Large intestine (tissue), 3 donors: ENCODE results near the gene PGAP3. TPM values are rescaled to one million over a fixed set of nuclear protein-coding genes. Genes with fewer than 3 reads are reported as not detected.
"Not testable (repeated sequence)": the region's sequence is repeated elsewhere in the genome, so short reads cannot be mapped to it uniquely, and the experiment has no call there.

Source experiments
- DNase-seq, 2 donors: peaks; one replicate each; pipeline versions ENCODE4 v3.0.0 to v3.0.0-alpha.2; 2013
- H3K27ac ChIP-seq: one replicate; pipeline ENCODE4 v1.5.1; 2013; ENCODE audit warnings: low read length
- H3K27me3 ChIP-seq: 2 replicates; pipeline ENCODE4 v1.6.1; 2013; ENCODE audit warnings: low read length; ENCODE audit not compliant: control insufficient read depth, insufficient read depth
- H3K36me3 ChIP-seq: 2 replicates; pipeline ENCODE4 v1.6.1; 2013; ENCODE audit warnings: low read length; ENCODE audit not compliant: control insufficient read depth, insufficient read depth
- H3K4me1 ChIP-seq: one replicate; pipeline ENCODE4 v1.6.1; 2013; ENCODE audit warnings: low read length; ENCODE audit not compliant: control insufficient read depth, insufficient read depth
- H3K4me3 ChIP-seq: one replicate; pipeline ENCODE4 v1.5.1; 2013; ENCODE audit warnings: low read length
- H3K9me3 ChIP-seq: one replicate; pipeline ENCODE4 v1.6.1; 2013; ENCODE audit warnings: mild to moderate bottlenecking, low read depth, low read length, moderate library complexity; ENCODE audit not compliant: control insufficient read depth
- WGBS: methylation state at CpG from one replicate; pipeline ENCODE4 v1.1.5; 2013; ENCODE audit warnings: low lambda C conversion rate; ENCODE audit not compliant: insufficient coverage; 5-methylcytosine and 5-hydroxymethylcytosine counted together
- polyA plus RNA-seq: library from polyadenylated mRNA; unstranded; fragments of 120-200 nt; gene quantifications from one replicate; pipeline ENCODE4 v1.2.1, GENCODE V29; 2013

Gene PGAP3
- polyA plus RNA-seq, 1 donor, result 31.8 TPM

DNA sequence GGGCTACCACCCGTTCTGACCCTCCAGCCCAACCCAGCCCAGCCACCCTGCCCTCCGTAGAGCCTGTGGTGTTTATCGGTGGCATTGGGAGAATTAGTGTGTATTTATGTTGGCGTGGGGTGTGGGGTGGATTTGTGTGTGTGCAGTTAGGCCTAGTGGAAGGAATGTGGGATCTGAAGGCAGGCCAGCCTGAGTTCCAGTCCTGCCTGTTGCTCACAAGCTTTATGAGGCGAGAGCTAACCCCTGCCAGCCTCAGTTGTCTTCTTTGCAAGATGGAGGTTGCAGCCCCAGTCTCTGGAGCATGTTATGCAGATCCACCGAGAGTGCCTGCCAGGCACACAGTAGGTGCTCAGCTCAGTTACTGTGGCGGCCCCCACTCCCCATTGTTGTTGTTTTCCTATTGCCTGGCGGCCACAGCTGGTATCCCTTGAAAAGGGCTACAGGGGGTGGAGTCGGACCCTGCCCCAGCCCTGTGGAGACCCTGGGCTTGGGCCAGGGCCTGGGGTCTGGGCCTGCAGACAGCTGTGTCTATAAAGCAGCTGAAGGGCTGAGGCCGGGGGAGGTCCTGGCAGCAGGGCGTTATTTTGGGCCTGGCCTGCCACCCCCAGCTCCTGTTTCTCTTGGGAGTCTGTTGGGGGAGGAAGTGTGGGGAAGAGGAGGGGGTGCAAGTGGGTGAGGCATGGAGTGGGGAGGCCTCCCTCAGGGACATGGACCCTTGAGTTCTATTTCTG is 17.1 kb upstream of the PGAP3 start:
- no peak for DNase-seq
- no peak overlapping the region for H3K4me3 ChIP-seq
- H3K9me3 ChIP-seq, result no peaks in the 10 kb centered on the region
- WGBS, result no CpG with 5 or more reads among the region's 11 CpGs
- H3K36me3 ChIP-seq, result peaks cover 59% of the 10 kb centered on the region
- no peaks in the 10 kb centered on the region for H3K27me3 ChIP-seq
- peaks cover 45% of the 10 kb centered on the region for H3K4me1 ChIP-seq
- H3K27ac ChIP-seq, result peak overlapping the region; percentile 30

DNA sequence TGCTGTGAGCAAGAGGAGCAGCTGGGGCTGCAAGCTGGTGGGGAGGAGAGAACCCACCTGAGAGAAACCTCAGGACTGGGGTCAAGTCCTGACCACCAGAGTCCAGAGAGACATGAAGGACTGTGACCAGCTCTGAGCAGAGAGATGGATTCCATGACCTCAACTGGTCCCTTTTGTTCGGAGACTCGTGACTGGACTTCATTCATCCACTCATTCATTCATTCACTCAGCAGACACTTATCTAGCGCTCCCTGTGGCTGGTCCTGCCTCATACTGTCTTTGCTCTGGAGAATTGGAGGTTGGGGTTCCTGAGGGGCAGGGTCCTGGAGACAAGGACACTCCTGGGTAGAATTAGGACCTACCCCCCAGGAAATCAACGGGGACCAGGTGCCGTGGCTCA is 16.1 kb upstream of the PGAP3 start:
- Histone ChIP-seq H3K27me3 (no peaks in the 10 kb centered on the region), H3K4me1 (peaks cover 51% of the 10 kb centered on the region), H3K9me3 (no peaks in the 10 kb centered on the region), H3K27ac (no peak overlapping the region), H3K4me3 (no peak overlapping the region), H3K36me3 (peaks cover 49% of the 10 kb centered on the region)
- WGBS, result no CpG with 5 or more reads among the region's 5 CpGs
- DNase-seq, result no peak

DNA sequence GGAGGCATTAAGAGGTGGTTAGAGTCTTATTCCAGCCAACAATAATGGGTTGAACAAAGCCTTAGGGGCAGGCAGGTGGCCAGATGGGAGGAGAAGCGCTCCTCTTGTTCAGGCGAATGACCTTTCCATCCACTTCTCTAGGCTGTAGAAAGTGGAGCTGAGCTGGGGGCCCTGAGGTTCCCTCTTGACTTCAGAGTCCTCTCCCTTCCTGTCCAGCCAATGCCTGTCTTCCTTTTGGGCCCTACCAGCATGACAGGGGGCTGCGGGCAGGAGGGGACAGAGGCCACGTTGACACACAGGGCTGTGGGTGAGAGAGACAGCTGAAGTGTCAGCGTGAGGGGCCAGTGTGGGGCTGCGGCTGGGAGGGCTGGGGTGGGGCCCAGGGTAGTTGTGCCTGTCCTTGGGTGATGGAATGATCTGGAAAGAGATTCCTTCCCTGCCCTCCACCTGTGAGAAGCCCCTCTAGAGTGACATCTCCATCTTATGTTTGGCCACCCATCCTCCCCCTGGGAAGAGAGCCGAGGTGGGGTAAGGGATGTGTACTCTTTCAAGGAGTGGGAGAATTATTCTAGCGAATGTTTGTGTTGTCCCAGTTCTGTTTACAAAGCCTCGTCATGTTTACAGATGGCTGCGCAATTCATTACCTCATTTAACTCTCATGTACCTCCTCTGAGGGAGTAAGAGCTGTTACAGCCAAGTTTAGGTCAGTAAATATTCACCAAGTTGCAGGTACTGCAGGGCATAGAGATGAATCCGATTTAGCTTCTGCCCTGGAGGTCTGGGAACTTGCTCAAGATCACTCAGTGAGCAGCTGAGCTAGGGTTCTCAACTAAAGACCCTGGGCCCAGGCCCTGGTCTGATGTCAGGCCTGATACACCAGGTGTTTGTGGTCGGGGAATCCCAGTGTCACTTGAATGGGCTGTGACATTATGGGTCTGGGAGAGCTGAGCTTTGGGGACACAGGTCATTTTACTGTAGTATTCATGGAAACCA is 15.3 kb upstream of the PGAP3 start:
- Histone ChIP-seq H3K36me3 (peaks cover 42% of the 10 kb centered on the region), H3K27ac (peak overlapping the region; percentile 28), H3K27me3 (no peaks in the 10 kb centered on the region), H3K4me1 (peaks cover 51% of the 10 kb centered on the region), H3K9me3 (no peaks in the 10 kb centered on the region), H3K4me3 (no peak overlapping the region)
- no CpG with 5 or more reads among the region's 12 CpGs for WGBS
- DNase-seq, result peak in 1 of 2 donors; percentile 65

DNA sequence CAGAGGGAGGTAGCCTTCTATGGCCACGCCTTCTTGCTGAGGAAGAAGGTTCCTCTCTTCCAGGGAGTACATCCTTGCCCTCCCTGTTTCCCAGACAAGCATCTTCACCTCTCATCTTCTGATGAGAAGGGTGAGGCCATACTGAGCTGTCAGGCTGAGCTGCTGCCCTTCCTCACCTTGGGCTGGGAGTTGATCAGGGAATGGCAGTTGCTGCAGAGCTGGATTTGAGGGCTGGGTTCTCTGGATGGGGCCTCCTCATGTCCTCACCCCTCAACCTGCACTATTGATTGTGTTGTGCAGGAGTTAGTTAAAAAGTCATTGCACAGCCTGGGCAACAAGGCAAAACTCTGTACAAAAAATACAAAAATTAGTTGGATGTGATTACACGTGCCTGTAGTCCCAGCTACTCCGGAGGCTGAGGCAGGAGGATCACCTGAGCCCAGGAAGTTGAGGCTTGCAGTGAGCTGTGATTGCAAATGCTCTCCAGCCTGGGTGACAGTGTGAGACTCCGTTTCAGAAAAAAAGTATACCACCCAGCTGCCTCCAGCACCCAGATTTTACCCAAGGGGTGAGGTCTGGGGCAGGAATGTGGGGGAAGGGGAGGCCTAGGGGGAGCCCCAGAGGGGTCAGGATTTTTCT is 14.0 kb upstream of the PGAP3 start:
- H3K27me3 ChIP-seq, result no peaks in the 10 kb centered on the region
- H3K4me1 ChIP-seq, result peaks cover 51% of the 10 kb centered on the region
- H3K4me3 ChIP-seq, result peak overlapping the region; percentile 17
- H3K9me3 ChIP-seq, result no peaks in the 10 kb centered on the region
- DNase-seq, result no peak
- WGBS, result no CpG with 5 or more reads among the region's 4 CpGs
- H3K27ac ChIP-seq, result peak overlapping the region; percentile 93
- H3K36me3 ChIP-seq, result peaks cover 31% of the 10 kb centered on the region

DNA sequence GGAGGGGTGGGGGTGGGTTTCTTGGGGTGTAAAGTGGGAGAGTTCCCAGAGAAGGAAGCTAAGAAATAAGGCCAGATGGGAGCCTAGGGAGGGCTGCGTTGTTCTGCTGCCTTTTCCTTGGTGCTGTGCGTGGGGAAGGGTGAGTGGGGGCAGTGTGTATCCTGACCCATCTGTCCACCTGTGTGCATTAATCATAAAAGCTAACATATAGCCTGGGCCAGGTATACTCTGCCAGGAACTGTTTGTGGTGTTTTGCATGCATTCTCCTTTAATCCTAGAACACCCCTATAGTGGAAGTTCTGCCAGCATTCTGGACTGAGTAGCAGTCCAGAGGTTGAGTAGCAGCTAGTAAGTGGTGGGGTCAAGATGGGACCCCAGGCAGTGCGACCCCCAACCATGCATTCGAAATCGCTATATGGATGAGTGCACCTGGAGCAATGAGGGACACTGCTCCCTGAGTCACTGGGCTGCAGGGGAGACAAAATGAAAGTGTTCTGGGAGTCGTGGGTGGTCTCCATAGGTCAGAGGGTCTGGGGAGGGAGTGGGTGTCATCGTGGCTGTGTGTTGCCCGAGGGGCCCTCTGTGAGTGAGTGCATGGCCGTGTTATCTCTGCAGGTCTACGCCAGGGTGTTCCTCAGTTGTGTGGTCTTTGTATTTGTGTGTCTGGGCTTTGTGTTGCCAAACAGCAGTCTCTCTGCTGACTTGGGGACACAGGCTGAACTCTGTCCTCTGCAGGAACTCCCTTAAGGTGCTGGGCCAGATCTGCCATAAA is 13.3 kb upstream of the PGAP3 start:
- Histone ChIP-seq H3K27ac (peak overlapping the region; percentile 93), H3K27me3 (no peaks in the 10 kb centered on the region), H3K9me3 (no peaks in the 10 kb centered on the region), H3K4me1 (peaks cover 52% of the 10 kb centered on the region), H3K36me3 (peaks cover 24% of the 10 kb centered on the region), H3K4me3 (peak overlapping the region; percentile 95)
- WGBS, result no CpG with 5 or more reads among the region's 10 CpGs
- DNase-seq, result peak; percentile 87 to 94

DNA sequence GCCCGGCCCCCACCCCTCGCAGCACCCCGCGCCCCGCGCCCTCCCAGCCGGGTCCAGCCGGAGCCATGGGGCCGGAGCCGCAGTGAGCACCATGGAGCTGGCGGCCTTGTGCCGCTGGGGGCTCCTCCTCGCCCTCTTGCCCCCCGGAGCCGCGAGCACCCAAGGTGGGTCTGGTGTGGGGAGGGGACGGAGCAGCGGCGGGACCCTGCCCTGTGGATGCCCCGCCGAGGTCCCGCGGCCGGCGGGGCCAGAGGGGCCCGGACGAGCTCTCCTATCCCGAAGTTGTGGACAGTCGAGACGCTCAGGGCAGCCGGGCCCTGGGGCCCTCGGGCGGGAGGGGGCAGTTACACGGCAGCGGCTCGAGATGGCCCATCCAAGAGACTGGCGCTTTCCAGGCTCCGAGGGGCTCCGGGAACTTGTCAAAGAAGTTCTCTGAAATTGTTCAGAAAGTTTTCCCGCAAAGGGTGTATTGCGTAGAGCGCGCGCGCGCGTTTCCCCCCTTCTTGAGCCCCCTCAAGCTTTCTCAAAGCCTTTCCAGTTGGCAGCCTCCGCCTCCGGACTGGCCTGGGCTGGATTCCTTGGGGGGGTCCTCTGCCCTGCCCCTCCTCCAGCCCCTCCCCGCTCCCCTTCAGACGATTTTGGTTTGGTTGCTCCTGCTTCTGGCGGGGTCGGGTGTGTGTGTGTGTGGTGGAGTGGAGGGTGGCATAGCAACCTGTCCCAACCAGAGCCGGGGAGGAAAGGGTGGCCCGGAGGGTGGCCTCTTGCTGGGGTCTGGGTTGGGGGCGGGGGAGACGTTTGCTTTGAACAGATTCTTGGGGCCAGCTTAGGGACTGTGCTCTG is 12.5 kb upstream of the PGAP3 start:
- DNase-seq, result peak in 1 of 2 donors; percentile 60
- peaks cover 51% of the 10 kb centered on the region for H3K4me1 ChIP-seq

DNA sequence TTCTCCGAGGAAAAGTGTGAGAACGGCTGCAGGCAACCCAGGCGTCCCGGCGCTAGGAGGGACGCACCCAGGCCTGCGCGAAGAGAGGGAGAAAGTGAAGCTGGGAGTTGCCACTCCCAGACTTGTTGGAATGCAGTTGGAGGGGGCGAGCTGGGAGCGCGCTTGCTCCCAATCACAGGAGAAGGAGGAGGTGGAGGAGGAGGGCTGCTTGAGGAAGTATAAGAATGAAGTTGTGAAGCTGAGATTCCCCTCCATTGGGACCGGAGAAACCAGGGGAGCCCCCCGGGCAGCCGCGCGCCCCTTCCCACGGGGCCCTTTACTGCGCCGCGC is 11.9 kb upstream of the PGAP3 start, which contains the start of gene ERBB2:
Gene ERBB2, plus strand, starts transcription at position 247 of the 330 bp plus-strand sequence. CDS start 175 bp downstream, outside the sequence.
- no peaks in the 10 kb centered on the region for H3K27me3 ChIP-seq
- H3K9me3 ChIP-seq, result no peaks in the 10 kb centered on the region
- no CpG with 5 or more reads among the region's 20 CpGs for WGBS
- peak within 1 kb of the TSS; percentile 95 for H3K4me3 ChIP-seq
- peak within 1 kb of the TSS; percentile 93 for H3K27ac ChIP-seq
- peak; percentile 90 to 93 for DNase-seq
- H3K36me3 ChIP-seq, result peaks cover 14% of the 10 kb centered on the region
- peaks cover 51% of the 10 kb centered on the region for H3K4me1 ChIP-seq

More for the DNA sequence above, 12.5 kb upstream of the PGAP3 start:
- H3K4me3 ChIP-seq, result peak overlapping the region; percentile 95
- H3K36me3 ChIP-seq, result peaks cover 16% of the 10 kb centered on the region
- no CpG with 5 or more reads among the region's 57 CpGs for WGBS
- no peaks in the 10 kb centered on the region for H3K9me3 ChIP-seq
- no peaks in the 10 kb centered on the region for H3K27me3 ChIP-seq
- H3K27ac ChIP-seq, result peak overlapping the region; percentile 93

DNA sequence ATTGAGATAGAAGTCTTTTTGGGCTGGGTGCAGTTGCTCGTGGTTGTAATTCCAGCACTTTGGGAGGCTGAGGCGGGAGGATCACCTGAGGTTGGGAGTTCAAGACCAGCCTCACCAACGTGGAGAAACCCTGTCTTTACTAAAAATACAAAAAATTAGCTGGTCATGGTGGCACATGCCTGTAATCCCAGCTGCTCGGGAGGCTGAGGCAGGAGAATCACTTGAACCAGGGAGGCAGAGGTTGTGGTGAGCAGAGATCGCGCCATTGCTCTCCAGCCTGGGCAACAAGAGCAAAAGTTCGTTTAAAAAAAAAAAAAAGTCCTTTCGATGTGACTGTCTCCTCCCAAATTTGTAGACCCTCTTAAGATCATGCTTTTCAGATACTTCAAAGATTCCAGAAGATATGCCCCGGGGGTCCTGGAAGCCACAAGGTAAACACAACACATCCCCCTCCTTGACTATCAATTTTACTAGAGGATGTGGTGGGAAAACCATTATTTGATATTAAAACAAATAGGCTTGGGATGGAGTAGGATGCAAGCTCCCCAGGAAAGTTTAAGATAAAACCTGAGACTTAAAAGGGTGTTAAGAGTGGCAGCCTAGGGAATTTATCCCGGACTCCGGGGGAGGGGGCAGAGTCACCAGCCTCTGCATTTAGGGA is 11.4 kb upstream of the PGAP3 start:
- not testable (repeated sequence) for H3K9me3 ChIP-seq, H3K27me3 ChIP-seq, DNase-seq
- peaks cover 53% of the 10 kb centered on the region for H3K4me1 ChIP-seq
- H3K27ac ChIP-seq, result peak overlapping the region; percentile 93
- 64% methylated on average over 3 of the region's 11 CpGs for WGBS
- peak overlapping the region; percentile 95 for H3K4me3 ChIP-seq
- H3K36me3 ChIP-seq, result peaks cover 14% of the 10 kb centered on the region

DNA sequence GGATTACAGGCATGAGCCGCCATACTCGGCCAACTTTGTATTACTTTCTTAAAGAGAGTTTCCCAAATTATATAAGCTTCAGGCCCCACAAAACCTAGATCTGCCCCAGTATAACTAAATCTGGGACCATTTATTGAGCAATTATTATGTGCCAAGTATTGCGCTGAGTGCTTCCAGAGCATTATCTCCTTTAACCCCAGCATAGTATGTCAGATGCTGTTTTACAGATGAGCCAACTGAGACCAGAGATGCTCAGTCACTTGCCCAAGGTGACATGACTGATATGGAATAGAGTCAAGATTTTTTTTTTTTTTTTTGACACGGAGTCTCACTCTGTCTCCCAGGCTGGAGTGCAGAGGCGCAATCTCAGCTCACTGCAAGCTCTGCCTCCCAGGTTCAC is 10.1 kb upstream of the PGAP3 start:
- WGBS, result 100% methylated on average over 1 of the region's 5 CpGs
- Histone ChIP-seq H3K4me3 (no peak overlapping the region), H3K36me3 (peaks cover 9% of the 10 kb centered on the region), H3K27me3 (no peaks in the 10 kb centered on the region), H3K4me1 (peaks cover 51% of the 10 kb centered on the region), H3K27ac (no peak overlapping the region), H3K9me3 (no peaks in the 10 kb centered on the region)
- no peak for DNase-seq
